Fibroblast of villous mesenchyme (primary cell): ENCODE data around the gene CADM1. TPM values are rescaled to one million over a fixed set of nuclear protein-coding genes. Genes with fewer than 3 reads are reported as not detected.

Experiments used
- DNase-seq: peaks from one replicate; pipeline ENCODE4 v3.0.0-alpha.2; 2010; ENCODE audit warnings: low read depth
- H3K4me3 ChIP-seq: 2 replicates; pipeline ENCODE4 v1.5.1; 2011; ENCODE audit warnings: low read depth, mild to moderate bottlenecking, low read length
- total RNA-seq: library from RNA; depleted of rRNA; stranded (reverse); fragments of >200 nt; gene quantifications from 2 replicates; pipeline ENCODE4 v1.2.3, GENCODE V29; 2012
- TF ChIP-seq, protein P1 (sequence below): IDR thresholded peaks from 2 replicates; pipeline ENCODE4 v1.5.1; 2012; ENCODE audit warnings: low read depth, mild to moderate bottlenecking, low read length; ENCODE audit not compliant: insufficient read depth

Gene CADM1
- total RNA-seq, 1 donor, result 9.1 TPM

GRCh38 chr11:115202074-115202473 lies 302.1 kb downstream of the CADM1 start:
- no peak for DNase-seq
- TF ChIP-seq, protein P1, sequence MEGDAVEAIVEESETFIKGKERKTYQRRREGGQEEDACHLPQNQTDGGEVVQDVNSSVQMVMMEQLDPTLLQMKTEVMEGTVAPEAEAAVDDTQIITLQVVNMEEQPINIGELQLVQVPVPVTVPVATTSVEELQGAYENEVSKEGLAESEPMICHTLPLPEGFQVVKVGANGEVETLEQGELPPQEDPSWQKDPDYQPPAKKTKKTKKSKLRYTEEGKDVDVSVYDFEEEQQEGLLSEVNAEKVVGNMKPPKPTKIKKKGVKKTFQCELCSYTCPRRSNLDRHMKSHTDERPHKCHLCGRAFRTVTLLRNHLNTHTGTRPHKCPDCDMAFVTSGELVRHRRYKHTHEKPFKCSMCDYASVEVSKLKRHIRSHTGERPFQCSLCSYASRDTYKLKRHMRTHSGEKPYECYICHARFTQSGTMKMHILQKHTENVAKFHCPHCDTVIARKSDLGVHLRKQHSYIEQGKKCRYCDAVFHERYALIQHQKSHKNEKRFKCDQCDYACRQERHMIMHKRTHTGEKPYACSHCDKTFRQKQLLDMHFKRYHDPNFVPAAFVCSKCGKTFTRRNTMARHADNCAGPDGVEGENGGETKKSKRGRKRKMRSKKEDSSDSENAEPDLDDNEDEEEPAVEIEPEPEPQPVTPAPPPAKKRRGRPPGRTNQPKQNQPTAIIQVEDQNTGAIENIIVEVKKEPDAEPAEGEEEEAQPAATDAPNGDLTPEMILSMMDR, result no peak
- no peak overlapping the region for H3K4me3 ChIP-seq

- TF ChIP-seq, protein P1, result no peak
- DNase-seq, result peak; percentile 28
- no peak overlapping the region for H3K4me3 ChIP-seq
Measured at GRCh38 chr11:115201111-115201792, 303.0 kb downstream of the CADM1 start.

DNA sequence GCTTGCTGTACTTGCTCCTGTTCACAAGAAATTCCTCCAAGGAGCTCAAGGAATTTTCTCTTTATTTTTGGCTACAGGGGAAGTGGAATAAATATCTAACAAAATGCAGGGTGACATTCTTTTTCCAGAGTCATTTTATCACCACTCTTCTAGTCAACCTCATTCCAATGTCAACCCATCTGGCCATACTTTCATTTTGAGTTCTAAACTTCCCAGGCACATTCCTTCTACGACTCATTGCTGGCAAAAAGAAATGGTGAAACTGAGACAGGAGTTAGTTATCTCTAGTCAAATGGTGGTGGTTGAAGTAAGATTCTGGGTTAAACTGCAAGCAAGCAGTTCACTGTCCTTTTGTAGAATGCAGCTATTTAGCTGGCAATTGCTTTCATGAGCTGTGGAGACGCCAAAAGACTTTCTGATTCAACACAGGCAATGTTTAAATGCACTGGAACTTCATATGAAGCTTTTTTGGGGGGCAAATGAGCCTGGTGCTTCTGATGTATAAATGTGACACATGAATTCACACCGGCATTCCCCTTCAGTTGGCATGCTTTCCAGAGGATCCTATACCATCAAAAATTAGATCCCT lies 304.6 kb downstream of the CADM1 start:
- TF ChIP-seq, protein P1, result no peak
- no peak for DNase-seq
- no peak overlapping the region for H3K4me3 ChIP-seq

- DNase-seq, result no peak
- no peak overlapping the region for H3K4me3 ChIP-seq
- TF ChIP-seq, protein P1, result no peak
Measured at GRCh38 chr11:115198321-115198741, 305.9 kb downstream of the CADM1 start.

- DNase-seq, result no peak
- H3K4me3 ChIP-seq, result no peak overlapping the region
- TF ChIP-seq, protein P1, result no peak
Measured at GRCh38 chr11:115197433-115197832, 306.8 kb downstream of the CADM1 start.

- H3K4me3 ChIP-seq, result no peak overlapping the region
- TF ChIP-seq, protein P1, result no peak
- no peak for DNase-seq
Measured at GRCh38 chr11:115197031-115197430, 307.2 kb downstream of the CADM1 start.

GRCh38 chr11:115194802-115195110 lies 309.5 kb downstream of the CADM1 start:
- DNase-seq, result no peak
- H3K4me3 ChIP-seq, result no peak overlapping the region
- TF ChIP-seq, protein P1, result no peak
